Keratinocyte (primary cell): ENCODE measurements around the gene CARMIL1.

Source experiments
- EZH2 ChIP-seq: IDR thresholded peaks from one replicate; pipeline ENCODE4 v1.6.1; 2012; ENCODE audit warnings: inconsistent platforms, mild to moderate bottlenecking, low read length, moderate library complexity
- TF ChIP-seq, protein P1 (sequence below), 3 experiments: IDR thresholded peaks in 1 of 3; conservative IDR thresholded peaks in 1 of 3; optimal IDR thresholded peaks in 1 of 3; 2 replicates in 2 of 3; 3 replicates in 1 of 3; pipeline versions ENCODE3 to v1.5.1; 2011; ENCODE audit warnings: low read length in 3 of 3, mild to moderate bottlenecking in 3 of 3, moderate library complexity in 2 of 3, control low read depth in 1 of 3, inconsistent platforms in 1 of 3; ENCODE audit not compliant: insufficient read depth in 2 of 3; ENCODE audit errors: extremely low read depth in 1 of 3

DNA sequence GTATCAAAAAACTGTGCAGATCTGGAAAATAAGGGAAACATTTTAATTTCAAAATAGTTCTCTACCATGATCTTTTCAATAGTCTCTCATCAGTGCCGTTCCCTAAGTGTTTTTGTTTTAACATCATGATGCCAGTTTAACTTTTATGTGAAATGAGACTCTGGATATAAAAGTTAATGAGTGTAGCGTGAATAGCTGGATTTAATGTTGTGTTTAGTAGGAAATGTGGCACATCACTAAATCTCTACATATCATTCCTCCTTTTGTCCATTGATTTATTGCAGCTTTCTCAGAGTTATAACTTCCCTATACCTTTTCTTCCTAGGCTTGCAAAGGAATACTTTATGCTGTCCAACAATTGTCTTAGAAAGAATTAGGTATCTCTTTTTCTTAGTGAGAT, 291.4 kb downstream of the CARMIL1 start:
- no peak for TF ChIP-seq EZH2
- TF ChIP-seq, protein P1, sequence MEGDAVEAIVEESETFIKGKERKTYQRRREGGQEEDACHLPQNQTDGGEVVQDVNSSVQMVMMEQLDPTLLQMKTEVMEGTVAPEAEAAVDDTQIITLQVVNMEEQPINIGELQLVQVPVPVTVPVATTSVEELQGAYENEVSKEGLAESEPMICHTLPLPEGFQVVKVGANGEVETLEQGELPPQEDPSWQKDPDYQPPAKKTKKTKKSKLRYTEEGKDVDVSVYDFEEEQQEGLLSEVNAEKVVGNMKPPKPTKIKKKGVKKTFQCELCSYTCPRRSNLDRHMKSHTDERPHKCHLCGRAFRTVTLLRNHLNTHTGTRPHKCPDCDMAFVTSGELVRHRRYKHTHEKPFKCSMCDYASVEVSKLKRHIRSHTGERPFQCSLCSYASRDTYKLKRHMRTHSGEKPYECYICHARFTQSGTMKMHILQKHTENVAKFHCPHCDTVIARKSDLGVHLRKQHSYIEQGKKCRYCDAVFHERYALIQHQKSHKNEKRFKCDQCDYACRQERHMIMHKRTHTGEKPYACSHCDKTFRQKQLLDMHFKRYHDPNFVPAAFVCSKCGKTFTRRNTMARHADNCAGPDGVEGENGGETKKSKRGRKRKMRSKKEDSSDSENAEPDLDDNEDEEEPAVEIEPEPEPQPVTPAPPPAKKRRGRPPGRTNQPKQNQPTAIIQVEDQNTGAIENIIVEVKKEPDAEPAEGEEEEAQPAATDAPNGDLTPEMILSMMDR (optimal IDR thresholded peaks at IDR 0.05 in 1 of 3, IDR thresholded peaks at IDR 0.05 in 1 of 3, conservative IDR thresholded peaks at IDR 0.05 in 1 of 3; ENCODE audit: extremely low read depth in 1 of 3, insufficient read depth in 2 of 3, low read length in 3 of 3), result no peak
